SK-N-SH (cell line): ENCODE measurements around the gene VPS35. TPM values are rescaled to one million over a fixed set of nuclear protein-coding genes. Genes with fewer than 3 reads are reported as not detected.

ENCODE experiments used
- CTCF ChIA-PET: fragments of 300-600, 350-600 bp; formaldehyde crosslinking; extraction: SDS; loops from one replicate; lab custom pipeline; 2021; lab: Yijun Ruan, JAX
- POLR2A ChIA-PET: fragments of 350-600 bp; sonication (Branson Sonifier 250); formaldehyde crosslinking; extraction: SDS; loops from one replicate; lab custom pipeline; 2020; ENCODE audit warnings: antibody characterized with exemption, inconsistent platforms; lab: Yijun Ruan, JAX
- DNase-seq: peaks from one replicate; pipeline ENCODE4 v3.0.0; 2012
- H2AFZ ChIP-seq: fragments of 200-600 bp; sonication (generic); 2 replicates; pipeline ENCODE4 v1.8.1; 2016; ENCODE audit warnings: antibody characterized with exemption, mild to moderate bottlenecking, low read depth
- H3F3A ChIP-seq: fragments of 200-600 bp; sonication (generic); replicated peaks from 2 replicates; pipeline ENCODE3; 2016; ENCODE audit warnings: antibody characterized with exemption, mild to moderate bottlenecking; ENCODE audit not compliant: insufficient read depth
- H3K27ac ChIP-seq, 2 experiments: fragments of 200-500 bp in 1 of 2; fragments of 200-600 bp in 1 of 2; sonication (Bioruptor generic) in 1 of 2; sonication (generic), shearing (Covaris generic) in 1 of 2; 2 replicates each; pipeline versions ENCODE4 v1.5.1 to v1.6.1; 2014 to 2016; ENCODE audit warnings: low read depth in 2 of 2, inconsistent platforms in 1 of 2, low read length in 1 of 2, mild to moderate bottlenecking in 1 of 2, mixed read lengths in 1 of 2
- H3K27me3 ChIP-seq: fragments of 200-600 bp; sonication (generic), shearing (Covaris generic); 2 replicates; pipeline ENCODE4 v1.6.1; 2016; ENCODE audit warnings: mixed run types; ENCODE audit not compliant: insufficient read depth
- H3K36me3 ChIP-seq, 2 experiments: fragments of 200-500 bp in 1 of 2; fragments of 200-600 bp in 1 of 2; sonication (Bioruptor generic) in 1 of 2; sonication (generic) in 1 of 2; replicated peaks in 1 of 2; 2 replicates each; pipeline versions ENCODE3 to v1.5.1; 2014 to 2016; ENCODE audit warnings: low read length in 1 of 2, mild to moderate bottlenecking in 1 of 2; ENCODE audit not compliant: insufficient read depth in 2 of 2, control insufficient read depth in 1 of 2
- H3K4me1 ChIP-seq, 2 experiments: fragments of 200-500 bp in 1 of 2; fragments of 200-600 bp in 1 of 2; sonication (Bioruptor generic) in 1 of 2; sonication (generic), shearing (Covaris generic) in 1 of 2; 2 replicates each; pipeline versions ENCODE4 v1.5.1 to v1.6.1; 2014 to 2016; ENCODE audit warnings: low read depth in 1 of 2, low read length in 1 of 2, mixed run types in 1 of 2; ENCODE audit not compliant: insufficient read depth in 2 of 2, control insufficient read depth in 1 of 2
- H3K4me2 ChIP-seq: fragments of 200-600 bp; sonication (generic), shearing (Covaris generic); 2 replicates; pipeline ENCODE4 v1.6.1; 2017; ENCODE audit warnings: mixed run types
- H3K4me3 ChIP-seq, 2 experiments: fragments of 200-500 bp in 1 of 2; fragments of 200-600 bp in 1 of 2; sonication (Bioruptor generic) in 1 of 2; sonication (generic), shearing (Covaris generic) in 1 of 2; 2 replicates each; pipeline versions ENCODE4 v1.5.1 to v1.8.1; 2014 to 2016; ENCODE audit warnings: low read depth in 2 of 2, inconsistent platforms in 1 of 2, low read length in 1 of 2, mild to moderate bottlenecking in 1 of 2, mixed read lengths in 1 of 2, moderate library complexity in 1 of 2
- H3K79me2 ChIP-seq: fragments of 200-600 bp; sonication (generic); 2 replicates; pipeline ENCODE4 v1.8.1; 2017; ENCODE audit warnings: mild to moderate bottlenecking; ENCODE audit not compliant: insufficient read depth
- H3K9ac ChIP-seq: fragments of 200-600 bp; sonication (generic); 2 replicates; pipeline ENCODE4 v1.6.1; 2017; ENCODE audit warnings: mixed run types
- H3K9me2 ChIP-seq: fragments of 200-600 bp; sonication (generic); 2 replicates; pipeline ENCODE4 v1.6.1; 2017; ENCODE audit warnings: mixed run types
- H3K9me3 ChIP-seq: fragments of 200-600 bp; sonication (generic); 2 replicates; pipeline ENCODE4 v1.6.1; 2017; ENCODE audit warnings: mixed run types, mild to moderate bottlenecking, moderate library complexity
- H4K20me1 ChIP-seq: fragments of 200-600 bp; sonication (generic); 2 replicates; pipeline ENCODE4 v1.6.1; 2017; ENCODE audit warnings: mild to moderate bottlenecking, mixed run types; ENCODE audit not compliant: insufficient read depth
- ELF1 ChIP-seq: IDR thresholded peaks from 2 replicates; pipeline ENCODE4 v1.4.0; 2012
- EP300 ChIP-seq, 2 experiments: IDR thresholded peaks; 2 replicates each; pipeline versions ENCODE4 v1.4.0 to v1.6.1; 2012; ENCODE audit warnings: borderline replicate concordance in 1 of 2, low read depth in 1 of 2, low read length in 1 of 2
- EZH2phosphoT487 ChIP-seq: fragments of 200-600 bp; sonication (generic); IDR thresholded peaks from 2 replicates; pipeline ENCODE4 v1.6.1; 2017; ENCODE audit warnings: low read depth, mixed run types, mild to moderate bottlenecking, antibody characterized with exemption, moderate library complexity, borderline replicate concordance
- FOXJ3 ChIP-seq: sonication (generic); formaldehyde crosslinking; IDR thresholded peaks from 2 replicates; pipeline ENCODE4 v1.5.1; 2020; ENCODE audit warnings: mild to moderate bottlenecking, missing genetic modification reagents
- GABPA ChIP-seq: IDR thresholded peaks from 2 replicates; pipeline ENCODE4 v1.4.0; 2012; ENCODE audit warnings: low read depth, mild to moderate bottlenecking
- GATA2 ChIP-seq: sonication (generic); formaldehyde crosslinking; IDR thresholded peaks from 2 replicates; pipeline ENCODE4 v1.5.0; 2020; ENCODE audit warnings: mild to moderate bottlenecking, missing genetic modification reagents
- MEF2A ChIP-seq: IDR thresholded peaks from 2 replicates; pipeline ENCODE4 v1.4.0; 2012; ENCODE audit warnings: low read depth, borderline replicate concordance
- MXI1 ChIP-seq: IDR thresholded peaks from 2 replicates; pipeline ENCODE4 v1.6.1; 2012; ENCODE audit warnings: mild to moderate bottlenecking, low read depth, low read length, improper control_type of control experiment
- NFIC ChIP-seq: IDR thresholded peaks from 2 replicates; pipeline ENCODE4 v1.4.0; 2012; ENCODE audit warnings: borderline replicate concordance
- POLR2AphosphoS5 ChIP-seq: IDR thresholded peaks from 2 replicates; pipeline ENCODE4 v1.6.1; 2012; ENCODE audit warnings: low read depth, low read length
- RXRA ChIP-seq: IDR thresholded peaks from 2 replicates; pipeline ENCODE4 v1.4.0; 2012; ENCODE audit warnings: low read depth, mild to moderate bottlenecking, borderline replicate concordance
- TCF12 ChIP-seq: IDR thresholded peaks from 2 replicates; pipeline ENCODE4 v1.4.0; 2012
- TEAD4 ChIP-seq: IDR thresholded peaks from 2 replicates; pipeline ENCODE4 v1.4.0; 2012; ENCODE audit warnings: mild to moderate bottlenecking, borderline replicate concordance; ENCODE audit not compliant: insufficient read depth
- WGBS: methylation state at CpG from one replicate; pipeline ENCODE4 v1.1.6; 2017; ENCODE audit warnings: low lambda C conversion rate; 5-methylcytosine and 5-hydroxymethylcytosine counted together
- polyA plus RNA-seq, 3 experiments: library from polyadenylated mRNA; depleted of rRNA; stranded (reverse); fragments of >200 nt; gene quantifications; 2 replicates each; pipeline ENCODE4 v1.2.3, GENCODE V29; 2012
- TF ChIP-seq, protein P1 (sequence below): IDR thresholded peaks from 2 replicates; pipeline ENCODE4 v1.4.0; 2012; ENCODE audit warnings: low read depth
- TF ChIP-seq, protein P2 (sequence below): IDR thresholded peaks from 2 replicates; pipeline ENCODE4 v1.6.1; 2012; ENCODE audit warnings: mild to moderate bottlenecking, low read depth, low read length, moderate library complexity
- TF ChIP-seq, protein P3 (sequence below): IDR thresholded peaks from 2 replicates; pipeline ENCODE4 v1.4.0; 2012; ENCODE audit warnings: low read depth, borderline replicate concordance
- TF ChIP-seq, protein P4 (sequence below): fragments of 150-350 bp; IDR thresholded peaks from 2 replicates; pipeline ENCODE4 v1.6.1; 2016; ENCODE audit warnings: mild to moderate bottlenecking, low read depth, low read length
- TF ChIP-seq, protein P5 (sequence below): fragments of 150-350 bp; IDR thresholded peaks from 2 replicates; pipeline ENCODE4 v1.6.1; 2017; ENCODE audit warnings: antibody characterized with exemption, low read length, low read depth, borderline replicate concordance

VPS35 gene
- polyA plus RNA-seq, 1 of the 3 experiments (the other 2 are of a cell fraction), result 17.5 TPM

DNA sequence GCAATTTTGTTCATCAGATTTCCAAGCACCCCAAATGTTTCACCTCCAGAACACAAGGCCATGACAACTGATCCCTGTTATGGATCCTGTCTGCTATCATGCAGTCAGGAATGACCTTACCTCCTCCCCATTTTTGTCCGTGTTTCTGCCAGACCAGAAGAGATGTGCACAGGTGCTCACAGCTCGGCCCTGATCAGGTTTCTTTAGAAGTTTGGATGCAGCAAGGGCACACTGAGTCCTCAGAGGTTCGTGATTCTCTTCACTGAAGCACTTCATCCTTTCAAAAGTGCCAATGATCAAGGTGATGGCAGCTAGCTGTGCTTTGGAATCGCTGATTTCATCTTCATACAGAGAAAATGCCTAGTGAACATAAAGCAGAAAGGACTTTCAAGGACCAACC, 26.9 kb downstream of the VPS35 start (continued):
- TF ChIP-seq EP300 (IDR thresholded peaks at IDR 0.05; ENCODE audit: borderline replicate concordance in 1 of 2, low read depth in 1 of 2, low read length in 1 of 2) (no peak), MXI1 (no peak), FOXJ3 (CRISPR knock-in tag) (no peak), TCF12 (no peak), RXRA (no peak), MEF2A (no peak), GATA2 (CRISPR knock-in tag) (no peak)
- TF ChIP-seq, protein P1, sequence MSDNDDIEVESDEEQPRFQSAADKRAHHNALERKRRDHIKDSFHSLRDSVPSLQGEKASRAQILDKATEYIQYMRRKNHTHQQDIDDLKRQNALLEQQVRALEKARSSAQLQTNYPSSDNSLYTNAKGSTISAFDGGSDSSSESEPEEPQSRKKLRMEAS, result no peak
- TF ChIP-seq, protein P2, sequence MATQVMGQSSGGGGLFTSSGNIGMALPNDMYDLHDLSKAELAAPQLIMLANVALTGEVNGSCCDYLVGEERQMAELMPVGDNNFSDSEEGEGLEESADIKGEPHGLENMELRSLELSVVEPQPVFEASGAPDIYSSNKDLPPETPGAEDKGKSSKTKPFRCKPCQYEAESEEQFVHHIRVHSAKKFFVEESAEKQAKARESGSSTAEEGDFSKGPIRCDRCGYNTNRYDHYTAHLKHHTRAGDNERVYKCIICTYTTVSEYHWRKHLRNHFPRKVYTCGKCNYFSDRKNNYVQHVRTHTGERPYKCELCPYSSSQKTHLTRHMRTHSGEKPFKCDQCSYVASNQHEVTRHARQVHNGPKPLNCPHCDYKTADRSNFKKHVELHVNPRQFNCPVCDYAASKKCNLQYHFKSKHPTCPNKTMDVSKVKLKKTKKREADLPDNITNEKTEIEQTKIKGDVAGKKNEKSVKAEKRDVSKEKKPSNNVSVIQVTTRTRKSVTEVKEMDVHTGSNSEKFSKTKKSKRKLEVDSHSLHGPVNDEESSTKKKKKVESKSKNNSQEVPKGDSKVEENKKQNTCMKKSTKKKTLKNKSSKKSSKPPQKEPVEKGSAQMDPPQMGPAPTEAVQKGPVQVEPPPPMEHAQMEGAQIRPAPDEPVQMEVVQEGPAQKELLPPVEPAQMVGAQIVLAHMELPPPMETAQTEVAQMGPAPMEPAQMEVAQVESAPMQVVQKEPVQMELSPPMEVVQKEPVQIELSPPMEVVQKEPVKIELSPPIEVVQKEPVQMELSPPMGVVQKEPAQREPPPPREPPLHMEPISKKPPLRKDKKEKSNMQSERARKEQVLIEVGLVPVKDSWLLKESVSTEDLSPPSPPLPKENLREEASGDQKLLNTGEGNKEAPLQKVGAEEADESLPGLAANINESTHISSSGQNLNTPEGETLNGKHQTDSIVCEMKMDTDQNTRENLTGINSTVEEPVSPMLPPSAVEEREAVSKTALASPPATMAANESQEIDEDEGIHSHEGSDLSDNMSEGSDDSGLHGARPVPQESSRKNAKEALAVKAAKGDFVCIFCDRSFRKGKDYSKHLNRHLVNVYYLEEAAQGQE, result no peak

DNA sequence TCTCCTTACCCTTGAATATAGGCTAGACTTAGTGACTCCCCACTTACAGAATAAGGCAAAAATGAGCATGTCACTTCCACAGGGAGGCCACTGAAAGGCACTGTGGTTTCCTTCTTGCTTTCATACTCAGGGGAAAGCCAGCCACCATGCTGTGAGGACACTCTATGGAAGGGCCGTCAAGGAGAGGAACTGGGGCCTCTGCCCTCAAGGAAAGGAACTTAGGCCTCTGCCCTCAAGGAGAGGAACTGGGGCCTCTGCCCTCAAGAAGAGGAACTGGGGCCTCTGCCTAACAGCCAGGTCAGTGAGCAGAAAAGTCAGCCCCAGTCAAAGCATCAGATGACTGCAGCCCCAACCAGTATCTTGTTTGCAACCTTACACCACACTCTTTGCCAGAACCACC, 30.1 kb downstream of the VPS35 start:
- 100% methylated on average over 1 of the region's 1 CpG for WGBS
- Histone ChIP-seq H3K4me3 (no peak overlapping the region), H3K4me2 (no peak overlapping the region), H3K4me1 (no peaks in the 10 kb centered on the region), H2AFZ (no peak overlapping the region), H4K20me1 (no peaks in the 10 kb centered on the region), H3K9ac (no peak overlapping the region), H3K79me2 (no peaks in the 10 kb centered on the region), H3K9me3 (no peaks in the 10 kb centered on the region), H3K36me3 (peaks cover 47 to 48% of the 10 kb centered on the region in 2 experiments), H3F3A (no peaks in the 10 kb centered on the region), H3K27ac (no peak overlapping the region), H3K27me3 (no peaks in the 10 kb centered on the region), H3K9me2 (no peaks in the 10 kb centered on the region)
- ChIA-PET POLR2A (no interaction called here), CTCF (interaction anchor here (1.3 to 5.7 kb wide), 3 partner anchors 14 to 142 kb away, joined by 3 to 24 read pairs (median 3); no protein-coding TSS in a partner anchor)
- TF ChIP-seq MEF2A, result no peak
- no peak for TF ChIP-seq POLR2AphosphoS5
- TF ChIP-seq, protein P3, sequence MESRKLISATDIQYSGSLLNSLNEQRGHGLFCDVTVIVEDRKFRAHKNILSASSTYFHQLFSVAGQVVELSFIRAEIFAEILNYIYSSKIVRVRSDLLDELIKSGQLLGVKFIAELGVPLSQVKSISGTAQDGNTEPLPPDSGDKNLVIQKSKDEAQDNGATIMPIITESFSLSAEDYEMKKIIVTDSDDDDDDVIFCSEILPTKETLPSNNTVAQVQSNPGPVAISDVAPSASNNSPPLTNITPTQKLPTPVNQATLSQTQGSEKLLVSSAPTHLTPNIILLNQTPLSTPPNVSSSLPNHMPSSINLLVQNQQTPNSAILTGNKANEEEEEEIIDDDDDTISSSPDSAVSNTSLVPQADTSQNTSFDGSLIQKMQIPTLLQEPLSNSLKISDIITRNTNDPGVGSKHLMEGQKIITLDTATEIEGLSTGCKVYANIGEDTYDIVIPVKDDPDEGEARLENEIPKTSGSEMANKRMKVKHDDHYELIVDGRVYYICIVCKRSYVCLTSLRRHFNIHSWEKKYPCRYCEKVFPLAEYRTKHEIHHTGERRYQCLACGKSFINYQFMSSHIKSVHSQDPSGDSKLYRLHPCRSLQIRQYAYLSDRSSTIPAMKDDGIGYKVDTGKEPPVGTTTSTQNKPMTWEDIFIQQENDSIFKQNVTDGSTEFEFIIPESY, result no peak
- TF ChIP-seq TEAD4, result no peak
- no peak for TF ChIP-seq GATA2 (CRISPR knock-in tag)
- TF ChIP-seq NFIC, result no peak
- TF ChIP-seq FOXJ3 (CRISPR knock-in tag), result no peak
- no peak for TF ChIP-seq ELF1
- TF ChIP-seq EP300 (IDR thresholded peaks at IDR 0.05; ENCODE audit: borderline replicate concordance in 1 of 2, low read depth in 1 of 2, low read length in 1 of 2), result no peak
- TF ChIP-seq, protein P4, sequence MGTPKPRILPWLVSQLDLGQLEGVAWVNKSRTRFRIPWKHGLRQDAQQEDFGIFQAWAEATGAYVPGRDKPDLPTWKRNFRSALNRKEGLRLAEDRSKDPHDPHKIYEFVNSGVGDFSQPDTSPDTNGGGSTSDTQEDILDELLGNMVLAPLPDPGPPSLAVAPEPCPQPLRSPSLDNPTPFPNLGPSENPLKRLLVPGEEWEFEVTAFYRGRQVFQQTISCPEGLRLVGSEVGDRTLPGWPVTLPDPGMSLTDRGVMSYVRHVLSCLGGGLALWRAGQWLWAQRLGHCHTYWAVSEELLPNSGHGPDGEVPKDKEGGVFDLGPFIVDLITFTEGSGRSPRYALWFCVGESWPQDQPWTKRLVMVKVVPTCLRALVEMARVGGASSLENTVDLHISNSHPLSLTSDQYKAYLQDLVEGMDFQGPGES, result no peak
- TF ChIP-seq EZH2phosphoT487, result no peak
- TF ChIP-seq, protein P5, sequence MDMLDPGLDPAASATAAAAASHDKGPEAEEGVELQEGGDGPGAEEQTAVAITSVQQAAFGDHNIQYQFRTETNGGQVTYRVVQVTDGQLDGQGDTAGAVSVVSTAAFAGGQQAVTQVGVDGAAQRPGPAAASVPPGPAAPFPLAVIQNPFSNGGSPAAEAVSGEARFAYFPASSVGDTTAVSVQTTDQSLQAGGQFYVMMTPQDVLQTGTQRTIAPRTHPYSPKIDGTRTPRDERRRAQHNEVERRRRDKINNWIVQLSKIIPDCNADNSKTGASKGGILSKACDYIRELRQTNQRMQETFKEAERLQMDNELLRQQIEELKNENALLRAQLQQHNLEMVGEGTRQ, result no peak
- no peak for TF ChIP-seq GABPA
- DNase-seq, result no peak
